CD4-positive, CD25-positive, alpha-beta regulatory T cell (primary cell): ENCODE measurements around the gene BICC1. TPM values are rescaled to one million over a fixed set of nuclear protein-coding genes. Genes with fewer than 3 reads are reported as not detected.
A peak's percentile ranks its signal among the peaks of the same experiment; 100 is the strongest.

Experiments used
- ATAC-seq, 2 donors: fragments of 150-1000 bp; cut with Tn5 transposase; one replicate each; pipeline ENCODE4 v1.10.0; 2021; ENCODE audit warnings: low read depth in 2 of 2, moderate number of reproducible peaks in 2 of 2, moderate library complexity in 1 of 2
- DNase-seq, 3 donors: peaks; one replicate each; pipeline versions ENCODE4 v3.0.0 to v3.0.0-alpha.2; 2012 to 2022; ENCODE audit warnings: mixed read lengths in 1 of 3
- H3K27ac ChIP-seq: one replicate; pipeline ENCODE4 v1.7.0; 2013; ENCODE audit warnings: mild to moderate bottlenecking, low read length; ENCODE audit not compliant: insufficient read depth, poor library complexity, severe bottlenecking
- H3K27me3 ChIP-seq: one replicate; pipeline ENCODE4 v1.7.0; 2013; ENCODE audit warnings: low read length; ENCODE audit not compliant: control insufficient read depth, insufficient read depth
- H3K36me3 ChIP-seq: one replicate; pipeline ENCODE4 v1.7.0; 2013; ENCODE audit warnings: mild to moderate bottlenecking, low read length, moderate library complexity; ENCODE audit not compliant: control insufficient read depth, insufficient read depth
- H3K4me1 ChIP-seq: 2 replicates; pipeline ENCODE4 v1.7.0; 2013; ENCODE audit warnings: mild to moderate bottlenecking, low read length; ENCODE audit not compliant: insufficient read depth, control insufficient read depth, poor library complexity, severe bottlenecking
- H3K4me3 ChIP-seq: one replicate; pipeline ENCODE4 v1.7.0; 2013; ENCODE audit warnings: low read depth, mild to moderate bottlenecking, low read length, moderate library complexity
- H3K9me3 ChIP-seq, 2 experiments: 1 replicate in 1 of 2; 2 replicates in 1 of 2; pipeline ENCODE4 v1.7.0; 2013; ENCODE audit warnings: low read length in 2 of 2, mild to moderate bottlenecking in 1 of 2, moderate library complexity in 1 of 2; ENCODE audit not compliant: control insufficient read depth in 2 of 2
- H3K27ac Mint-ChIP-seq, 3 donors: one replicate each; pipeline ENCODE4 v1.8.0; 2020 to 2022; ENCODE audit warnings: mild to moderate bottlenecking in 3 of 3, mixed read lengths in 3 of 3, moderate library complexity in 2 of 3
- H3K27me3 Mint-ChIP-seq: one replicate; pipeline ENCODE4 v1.8.0; 2022; ENCODE audit warnings: mild to moderate bottlenecking, mixed read lengths
- H3K36me3 Mint-ChIP-seq: one replicate; pipeline ENCODE4 v1.8.0; 2020; ENCODE audit warnings: mixed read lengths
- H3K4me1 Mint-ChIP-seq, 4 donors: one replicate each; pipeline ENCODE4 v1.8.0; 2020 to 2022; ENCODE audit warnings: mixed read lengths in 4 of 4, mild to moderate bottlenecking in 1 of 4
- H3K4me3 Mint-ChIP-seq, 4 donors: one replicate each; pipeline ENCODE4 v1.8.0; 2020 to 2022; ENCODE audit warnings: mild to moderate bottlenecking in 4 of 4, mixed read lengths in 4 of 4, moderate library complexity in 3 of 4
- H3K9me3 Mint-ChIP-seq, 7 donors: one replicate each; pipeline ENCODE4 v1.8.0; 2020 to 2022; ENCODE audit warnings: mixed read lengths in 7 of 7, mild to moderate bottlenecking in 3 of 7, moderate library complexity in 2 of 7
- polyA plus RNA-seq, 4 donors: library from polyadenylated mRNA; unstranded; fragments of 300-500 nt; fragmentation: Illumina TruSeq; gene quantifications; one replicate each; pipeline ENCODE4 v1.2.3, GENCODE V29; 2021
- total RNA-seq: library from RNA; stranded (reverse); gene quantifications from one replicate; pipeline ENCODE4 v1.2.3, GENCODE V29; 2022

Gene BICC1
- total and polyA plus RNA-seq, 5 donors from 2014 or later, result 0.20 TPM; not detected in 4

- Mint-ChIP-seq H3K9me3 (peaks cover 0 to 2% (median 0%) of the 10 kb centered on the region in 7 donors), H3K4me1 (no peaks in the 10 kb centered on the region), H3K27ac (no peak overlapping the region), H3K36me3 (no peaks in the 10 kb centered on the region), H3K27me3 (no peaks in the 10 kb centered on the region), H3K4me3 (no peak overlapping the region)
- H3K4me3 ChIP-seq, result no peak overlapping the region
- ATAC-seq (no peak), DNase-seq (no peak)
- H3K27me3 ChIP-seq, result no peaks in the 10 kb centered on the region
- H3K36me3 ChIP-seq, result no peaks in the 10 kb centered on the region
- no peaks in the 10 kb centered on the region for H3K9me3 ChIP-seq
- no peaks in the 10 kb centered on the region for H3K4me1 ChIP-seq
- no peak overlapping the region for H3K27ac ChIP-seq
Observed at GRCh38 chr10:58757352-58758065, 244.8 kb downstream of the BICC1 start.

- no peak for ATAC-seq
- Mint-ChIP-seq H3K4me1 (no peaks in the 10 kb centered on the region), H3K4me3 (no peak overlapping the region), H3K36me3 (no peaks in the 10 kb centered on the region), H3K9me3 (peaks cover 0 to 2% (median 0%) of the 10 kb centered on the region in 7 donors), H3K27ac (no peak overlapping the region), H3K27me3 (no peaks in the 10 kb centered on the region)
- no peak for DNase-seq
- H3K4me3 ChIP-seq, result no peak overlapping the region
- H3K9me3 ChIP-seq, result no peaks in the 10 kb centered on the region
- H3K4me1 ChIP-seq, result no peaks in the 10 kb centered on the region
- no peaks in the 10 kb centered on the region for H3K27me3 ChIP-seq
- no peak overlapping the region for H3K27ac ChIP-seq
- H3K36me3 ChIP-seq, result no peaks in the 10 kb centered on the region
Observed at GRCh38 chr10:58758321-58758720, 245.6 kb downstream of the BICC1 start.

- Mint-ChIP-seq H3K4me1 (no peaks in the 10 kb centered on the region), H3K27ac (no peak overlapping the region), H3K36me3 (no peaks in the 10 kb centered on the region), H3K9me3 (peaks cover 0 to 10% (median 2%) of the 10 kb centered on the region in 7 donors), H3K27me3 (no peaks in the 10 kb centered on the region), H3K4me3 (no peak overlapping the region)
- Histone ChIP-seq H3K36me3 (no peaks in the 10 kb centered on the region), H3K27me3 (no peaks in the 10 kb centered on the region), H3K4me1 (no peaks in the 10 kb centered on the region), H3K9me3 (no peaks in the 10 kb centered on the region), H3K27ac (no peak overlapping the region), H3K4me3 (no peak overlapping the region)
- no peak for ATAC-seq
- no peak for DNase-seq
Observed at GRCh38 chr10:58764087-58764747, 251.5 kb downstream of the BICC1 start.

GRCh38 chr10:58765910-58766309 is 253.2 kb downstream of the BICC1 start:
- no peaks in the 10 kb centered on the region for H3K27me3 ChIP-seq
- H3K4me3 Mint-ChIP-seq, result peak overlapping the region in 1 of 4 donors; percentile 18
- H3K36me3 ChIP-seq, result no peaks in the 10 kb centered on the region
- no peak overlapping the region for H3K27ac Mint-ChIP-seq
- no peak overlapping the region for H3K27ac ChIP-seq
- peaks cover 0 to 10% (median 2%) of the 10 kb centered on the region in 7 donors for H3K9me3 Mint-ChIP-seq
- no peaks in the 10 kb centered on the region for H3K4me1 Mint-ChIP-seq
- no peak overlapping the region for H3K4me3 ChIP-seq
- H3K4me1 ChIP-seq, result no peaks in the 10 kb centered on the region
- no peaks in the 10 kb centered on the region for H3K27me3 Mint-ChIP-seq
- no peaks in the 10 kb centered on the region for H3K36me3 Mint-ChIP-seq
- ATAC-seq (no peak), DNase-seq (no peak)
- H3K9me3 ChIP-seq, result no peaks in the 10 kb centered on the region

GRCh38 chr10:58767652-58768051 is 255.0 kb downstream of the BICC1 start:
- H3K36me3 Mint-ChIP-seq, result no peaks in the 10 kb centered on the region
- no peaks in the 10 kb centered on the region for H3K4me1 Mint-ChIP-seq
- no peaks in the 10 kb centered on the region for H3K36me3 ChIP-seq
- no peak overlapping the region for H3K4me3 ChIP-seq
- ATAC-seq (no peak), DNase-seq (no peak)
- H3K27ac ChIP-seq, result no peak overlapping the region
- H3K9me3 Mint-ChIP-seq, result peaks cover 0 to 10% (median 2%) of the 10 kb centered on the region in 7 donors
- H3K27ac Mint-ChIP-seq, result no peak overlapping the region
- H3K27me3 Mint-ChIP-seq, result no peaks in the 10 kb centered on the region
- H3K27me3 ChIP-seq, result no peaks in the 10 kb centered on the region
- no peaks in the 10 kb centered on the region for H3K4me1 ChIP-seq
- H3K9me3 ChIP-seq, result no peaks in the 10 kb centered on the region
- no peak overlapping the region for H3K4me3 Mint-ChIP-seq

GRCh38 chr10:58771863-58772262 is 259.2 kb downstream of the BICC1 start:
- Histone ChIP-seq H3K4me3 (no peak overlapping the region), H3K4me1 (no peaks in the 10 kb centered on the region), H3K27me3 (no peaks in the 10 kb centered on the region), H3K36me3 (no peaks in the 10 kb centered on the region), H3K9me3 (no peaks in the 10 kb centered on the region), H3K27ac (no peak overlapping the region)
- DNase-seq (no peak), ATAC-seq (no peak)
- H3K27me3 Mint-ChIP-seq, result no peaks in the 10 kb centered on the region
- H3K27ac Mint-ChIP-seq, result no peak overlapping the region
- no peaks in the 10 kb centered on the region for H3K36me3 Mint-ChIP-seq
- H3K9me3 Mint-ChIP-seq, result peaks cover 0 to 6% (median 2%) of the 10 kb centered on the region in 7 donors
- H3K4me3 Mint-ChIP-seq, result no peak overlapping the region
- H3K4me1 Mint-ChIP-seq, result no peaks in the 10 kb centered on the region

- no peak for ATAC-seq
- Histone ChIP-seq H3K27me3 (no peaks in the 10 kb centered on the region), H3K9me3 (no peaks in the 10 kb centered on the region)
Observed at GRCh38 chr10:58772758-58773157, 260.1 kb downstream of the BICC1 start.

GRCh38 chr10:58773341-58773740 is 260.7 kb downstream of the BICC1 start:
- no peak for DNase-seq
- no peak overlapping the region for H3K4me3 ChIP-seq
- H3K4me1 Mint-ChIP-seq, result no peaks in the 10 kb centered on the region
- no peaks in the 10 kb centered on the region for H3K27me3 ChIP-seq
- no peak overlapping the region for H3K4me3 Mint-ChIP-seq
- H3K36me3 Mint-ChIP-seq, result no peaks in the 10 kb centered on the region
- no peaks in the 10 kb centered on the region for H3K9me3 ChIP-seq
- no peak for ATAC-seq
- peaks cover 0 to 5% (median 0%) of the 10 kb centered on the region in 7 donors for H3K9me3 Mint-ChIP-seq
- H3K27me3 Mint-ChIP-seq, result no peaks in the 10 kb centered on the region
- no peaks in the 10 kb centered on the region for H3K4me1 ChIP-seq
- H3K36me3 ChIP-seq, result no peaks in the 10 kb centered on the region
- H3K27ac ChIP-seq, result no peak overlapping the region
- no peak overlapping the region for H3K27ac Mint-ChIP-seq

More at GRCh38 chr10:58772758-58773157, 260.1 kb downstream of the BICC1 start:
- peaks cover 0 to 4% (median under 1%) of the 10 kb centered on the region in 7 donors for H3K9me3 Mint-ChIP-seq
- no peaks in the 10 kb centered on the region for H3K36me3 Mint-ChIP-seq
- Histone ChIP-seq H3K36me3 (no peaks in the 10 kb centered on the region), H3K27ac (no peak overlapping the region), H3K4me1 (no peaks in the 10 kb centered on the region), H3K4me3 (no peak overlapping the region)
- H3K4me1 Mint-ChIP-seq, result no peaks in the 10 kb centered on the region
- no peak overlapping the region for H3K27ac Mint-ChIP-seq
- no peak for DNase-seq
- H3K4me3 Mint-ChIP-seq, result no peak overlapping the region
- no peaks in the 10 kb centered on the region for H3K27me3 Mint-ChIP-seq
